Activated CD8-positive, alpha-beta memory T cell treated with anti-CD3 and anti-CD28 coated beads, Interleukin-2, amount 50 U/mL, for 24 hours (primary cell): Measurements from ENCODE around the gene LGALS9C.
"Not testable (repeated sequence)": the region's sequence is repeated elsewhere in the genome, so short reads cannot be mapped to it uniquely, and the experiment has no call there.

ENCODE experiments used
- DNase-seq: peaks from one replicate; pipeline ENCODE4 v3.0.0-alpha.2; 2020; ENCODE audit errors: extremely low read depth

The LGALS9C gene

DNA sequence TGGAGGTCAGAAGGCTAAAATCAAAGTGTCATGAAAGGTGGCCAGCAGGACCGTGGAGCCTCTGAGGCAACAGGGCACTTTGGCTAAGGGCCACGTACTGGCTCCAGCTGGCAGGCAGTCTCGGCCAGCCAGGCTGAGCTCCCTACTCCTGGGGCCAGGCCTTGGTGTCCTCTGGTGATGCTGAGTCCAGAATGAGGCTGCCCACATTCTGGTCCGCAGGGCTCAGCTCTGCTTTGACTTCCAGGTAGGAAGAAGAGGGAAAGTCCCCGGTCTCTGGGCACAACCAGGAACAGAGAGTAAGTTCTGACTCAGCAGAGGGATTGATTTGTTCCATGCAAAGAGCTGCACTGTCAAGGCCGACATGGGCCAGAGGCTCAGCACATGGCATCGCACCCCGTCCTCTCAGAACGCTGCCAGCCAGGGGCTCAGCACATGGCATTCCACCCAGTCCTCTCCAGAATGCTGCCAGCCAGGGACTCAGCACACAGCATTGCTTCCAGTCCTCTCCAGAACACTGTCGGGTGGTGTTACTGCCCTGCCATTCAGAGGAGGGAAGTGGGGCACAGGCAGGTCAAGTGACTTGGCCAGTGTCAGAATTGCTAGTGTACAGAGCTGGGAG is 2.5 kb downstream of the LGALS9C start:
- DNase-seq: not testable (repeated sequence)

DNA sequence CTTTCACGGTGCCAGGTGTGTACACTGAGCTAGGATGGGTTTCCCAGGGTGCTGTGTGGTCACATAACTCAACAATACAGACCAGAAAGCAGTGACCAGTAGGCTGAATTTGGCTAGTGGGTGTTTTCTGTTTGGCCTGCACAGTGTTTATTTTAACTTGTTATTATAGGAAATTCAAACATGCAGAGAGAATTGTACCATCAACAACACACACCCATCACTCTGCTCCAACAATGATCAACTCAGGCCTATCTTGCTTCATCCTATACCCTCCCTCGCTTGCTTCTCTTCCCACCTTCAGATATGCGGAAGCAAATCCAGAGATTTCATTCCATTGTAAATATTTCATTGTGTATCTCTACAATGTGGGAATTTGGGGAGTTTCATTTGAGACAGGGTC is 5.2 kb downstream of the LGALS9C start:
- DNase-seq: not testable (repeated sequence)

DNA sequence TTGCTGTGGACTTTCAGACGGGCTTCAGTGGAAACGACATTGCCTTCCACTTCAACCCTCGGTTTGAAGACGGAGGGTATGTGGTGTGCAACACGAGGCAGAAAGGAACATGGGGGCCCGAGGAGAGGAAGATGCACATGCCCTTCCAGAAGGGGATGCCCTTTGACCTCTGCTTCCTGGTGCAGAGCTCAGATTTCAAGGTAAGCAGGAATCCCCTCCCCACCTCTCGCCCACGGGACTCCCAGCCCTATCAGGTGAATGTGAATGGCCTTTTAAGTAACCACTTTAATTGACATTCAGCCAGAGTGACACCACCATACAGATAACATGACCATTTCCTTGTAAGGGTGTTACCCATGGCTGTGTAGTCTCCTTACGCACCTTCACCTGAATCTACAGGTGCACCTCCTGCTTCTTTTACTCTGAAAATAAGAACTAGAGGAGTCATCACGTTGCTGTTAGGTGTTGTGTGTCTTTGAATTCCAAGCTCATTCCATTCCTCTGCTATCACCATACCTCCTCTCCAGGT is 9.4 kb downstream of the LGALS9C start:
- DNase-seq: not testable (repeated sequence)

- not testable (repeated sequence) for DNase-seq
Measured at GRCh38 chr17:18487633-18488032, 11.0 kb downstream of the LGALS9C start.

DNA sequence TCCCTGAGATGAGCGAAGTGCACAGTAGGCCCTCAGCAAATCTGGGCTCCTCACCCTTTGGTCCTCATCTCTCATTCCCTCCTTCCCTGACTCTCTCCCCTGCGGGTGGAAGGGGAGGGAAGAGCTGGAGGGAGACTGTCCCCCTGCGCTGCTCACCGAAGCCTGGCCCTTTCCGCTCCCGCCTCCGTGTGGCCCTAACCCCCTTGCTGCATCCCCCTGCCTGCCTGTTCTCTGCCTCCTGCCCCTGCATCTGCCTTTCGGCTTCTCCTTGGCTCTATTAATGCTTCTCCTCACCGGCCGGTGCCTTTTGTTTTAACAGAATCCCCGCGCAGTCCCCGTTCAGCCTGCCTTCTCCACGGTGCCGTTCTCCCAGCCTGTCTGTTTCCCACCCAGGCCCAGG is 12.0 kb downstream of the LGALS9C start:
- DNase-seq: not testable (repeated sequence)

- not testable (repeated sequence) for DNase-seq
Measured at GRCh38 chr17:18490016-18490415, 13.4 kb downstream of the LGALS9C start.

DNA sequence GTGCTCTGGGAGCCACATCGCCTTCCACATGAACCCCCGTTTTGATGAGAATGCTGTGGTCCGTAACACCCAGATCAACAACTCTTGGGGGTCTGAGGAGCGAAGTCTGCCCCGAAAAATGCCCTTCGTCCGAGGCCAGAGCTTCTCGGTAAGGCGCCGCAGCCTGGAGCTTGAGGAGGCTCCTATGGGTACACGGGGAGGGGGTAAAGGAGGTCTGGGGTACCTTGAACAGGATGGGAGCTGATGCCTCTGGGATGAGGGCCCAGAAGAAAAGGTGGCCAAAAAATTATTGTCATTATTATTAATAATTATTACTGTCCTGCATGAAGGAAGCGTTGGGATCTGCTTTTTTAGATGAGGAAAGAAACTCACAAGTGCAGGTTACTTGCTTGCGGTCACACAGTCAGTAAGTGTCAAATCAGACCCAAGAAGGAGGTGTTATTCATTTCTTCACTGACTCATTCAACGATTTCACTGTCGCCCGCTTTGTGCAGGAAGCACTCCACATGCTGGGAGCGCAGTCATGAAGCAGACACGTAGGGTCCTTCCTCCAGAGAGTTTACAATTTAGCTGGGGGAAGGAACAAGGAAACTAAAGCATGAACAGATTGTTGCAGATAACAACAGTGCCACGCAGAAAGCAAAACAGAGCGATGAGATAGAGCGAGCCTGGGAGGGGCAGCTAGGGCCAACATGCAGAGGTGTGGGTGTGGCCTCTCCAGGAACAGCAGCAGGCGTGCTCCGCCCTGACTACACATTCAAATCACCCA is 16.3 kb downstream of the LGALS9C start:
- DNase-seq: not testable (repeated sequence)

DNA sequence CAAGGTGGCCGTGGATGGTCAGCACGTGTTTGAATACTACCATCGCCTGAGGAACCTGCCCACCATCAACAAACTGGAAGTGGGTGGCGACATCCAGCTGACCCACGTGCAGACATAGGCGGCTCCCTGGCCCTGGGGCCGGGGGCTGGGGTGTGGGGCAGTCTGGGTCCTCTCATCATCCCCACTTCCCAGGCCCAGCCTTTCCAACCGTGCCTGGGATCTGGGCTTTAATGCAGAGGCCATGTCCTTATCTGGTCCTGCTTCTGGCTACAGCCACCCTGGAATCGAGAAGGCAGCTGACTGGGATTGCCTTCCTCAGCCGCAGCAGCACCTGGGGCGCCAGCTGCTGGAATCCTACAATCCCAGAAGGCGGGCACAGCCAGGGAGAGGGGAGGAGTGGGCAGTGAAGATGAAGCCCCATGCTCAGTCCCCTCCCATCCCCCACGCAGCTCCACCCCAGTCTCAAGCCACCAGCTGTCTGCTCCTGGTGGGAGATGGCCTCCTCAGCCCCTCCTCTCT is 17.7 kb downstream of the LGALS9C start:
- not testable (repeated sequence) for DNase-seq

DNA sequence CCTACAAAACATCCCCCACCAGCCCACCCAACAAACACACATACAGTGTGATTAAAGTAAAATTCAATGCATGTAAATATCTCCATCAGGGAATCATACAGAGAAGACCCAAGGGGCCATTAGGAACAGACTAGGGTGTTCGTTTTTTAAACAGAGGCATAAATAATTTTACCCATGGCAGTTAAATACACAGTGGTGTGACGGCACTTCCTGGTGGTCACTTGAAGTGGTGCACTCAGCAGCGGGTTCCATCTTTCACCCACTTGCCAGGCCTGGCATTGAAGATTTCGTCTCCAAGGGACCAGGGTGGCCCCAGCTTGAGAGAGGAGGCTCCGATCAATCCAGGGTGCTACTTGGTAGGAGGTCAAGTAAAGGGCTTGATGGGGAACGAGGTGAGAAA is 20.5 kb downstream of the LGALS9C start:
- DNase-seq: not testable (repeated sequence)

- DNase-seq: not testable (repeated sequence)
Measured at GRCh38 chr17:18499100-18499499, 22.5 kb downstream of the LGALS9C start.

DNA sequence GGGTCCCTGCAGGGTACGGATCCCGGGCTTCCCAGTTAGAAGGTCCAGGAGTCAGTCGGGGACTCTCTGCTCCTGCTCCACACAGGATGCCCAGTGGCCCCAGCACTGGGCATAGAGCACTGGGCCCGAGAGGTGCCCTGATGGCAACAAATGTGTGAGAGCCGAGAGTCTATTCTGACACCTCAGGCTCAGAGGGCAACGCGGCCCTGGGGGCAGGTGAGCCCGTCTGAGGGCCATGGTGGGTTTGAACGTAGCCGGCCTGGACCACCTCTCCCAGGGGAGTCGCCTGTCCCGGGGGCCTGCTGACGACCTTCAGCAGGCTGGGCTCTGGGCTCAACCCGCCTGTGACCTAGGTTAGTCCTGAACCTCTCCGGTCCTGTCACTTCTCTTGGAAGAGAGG is 23.2 kb downstream of the LGALS9C start:
- not testable (repeated sequence) for DNase-seq

DNA sequence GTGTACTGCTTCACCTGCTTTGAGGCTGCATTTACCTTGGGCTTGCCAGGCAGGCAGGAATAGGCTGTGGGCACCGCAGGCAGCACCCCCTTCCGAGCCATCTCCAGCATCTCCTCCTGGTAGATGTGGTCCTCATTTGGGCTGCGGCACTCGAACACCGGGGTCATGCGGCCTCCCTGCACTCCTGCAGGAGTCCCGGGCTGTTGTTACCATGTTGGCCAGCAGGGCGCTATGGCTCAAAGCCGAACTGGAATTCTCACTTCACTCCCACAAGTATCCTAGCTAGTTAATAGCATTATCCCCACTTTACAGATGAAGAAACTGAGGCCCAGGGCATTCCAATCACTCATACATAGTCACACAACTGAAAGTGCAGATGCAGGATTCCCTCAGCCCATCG is 23.7 kb downstream of the LGALS9C start:
- DNase-seq: not testable (repeated sequence)

- DNase-seq: not testable (repeated sequence)
Measured at GRCh38 chr17:18500816-18501215, 24.2 kb downstream of the LGALS9C start.

DNA sequence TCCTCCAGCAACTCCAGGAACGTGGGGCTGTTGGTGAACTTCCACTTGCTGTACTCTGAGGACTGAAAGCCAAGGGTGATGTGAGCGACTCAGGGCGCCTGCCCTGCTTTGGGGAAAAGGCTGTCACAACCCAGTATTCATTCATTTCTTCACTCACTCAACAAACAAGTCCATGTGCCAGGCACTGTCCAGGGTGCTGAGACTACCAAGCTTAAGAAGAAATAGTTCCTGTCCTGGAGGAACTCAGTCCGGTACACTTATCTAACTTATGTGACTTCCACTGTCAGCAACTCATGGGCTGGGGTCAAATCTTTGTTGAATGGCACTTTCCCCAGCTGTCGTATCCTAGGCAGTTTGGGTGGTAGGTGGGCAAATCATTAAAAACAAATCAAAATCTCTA is 26.6 kb downstream of the LGALS9C start:
- not testable (repeated sequence) for DNase-seq

GRCh38 chr17:18507729-18508128 is 31.1 kb downstream of the LGALS9C start:
- DNase-seq: not testable (repeated sequence)

GRCh38 chr17:18508667-18509066 is 32.1 kb downstream of the LGALS9C start:
- not testable (repeated sequence) for DNase-seq

GRCh38 chr17:18521100-18521499 is 44.5 kb downstream of the LGALS9C start:
- DNase-seq: not testable (repeated sequence)

DNA sequence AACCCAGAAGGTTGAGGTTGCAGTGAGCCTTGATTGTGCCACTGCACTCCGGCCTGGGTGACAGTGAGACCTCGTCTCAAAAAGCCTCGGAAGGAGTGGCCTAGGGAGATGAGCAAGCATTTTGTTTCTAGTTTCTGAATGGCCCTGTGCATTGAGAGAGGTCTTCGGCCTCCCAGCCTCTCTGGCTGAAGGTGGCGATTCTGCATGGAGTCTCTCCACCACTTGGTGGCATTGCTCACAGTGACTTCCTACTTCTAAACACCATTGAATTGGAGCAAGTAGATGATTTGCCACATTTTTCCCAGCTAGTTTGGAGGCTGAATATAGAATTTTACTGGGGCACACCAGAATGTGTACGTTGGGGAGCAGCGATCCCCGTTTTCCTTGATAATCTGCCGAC is 48.4 kb downstream of the LGALS9C start:
- DNase-seq: not testable (repeated sequence)

GRCh38 chr17:18526168-18526800 is 49.7 kb downstream of the LGALS9C start:
- not testable (repeated sequence) for DNase-seq

- DNase-seq: not testable (repeated sequence)
Measured at GRCh38 chr17:18527354-18527753, 50.8 kb downstream of the LGALS9C start.

GRCh38 chr17:18528435-18528834 is 51.8 kb downstream of the LGALS9C start:
- not testable (repeated sequence) for DNase-seq

DNA sequence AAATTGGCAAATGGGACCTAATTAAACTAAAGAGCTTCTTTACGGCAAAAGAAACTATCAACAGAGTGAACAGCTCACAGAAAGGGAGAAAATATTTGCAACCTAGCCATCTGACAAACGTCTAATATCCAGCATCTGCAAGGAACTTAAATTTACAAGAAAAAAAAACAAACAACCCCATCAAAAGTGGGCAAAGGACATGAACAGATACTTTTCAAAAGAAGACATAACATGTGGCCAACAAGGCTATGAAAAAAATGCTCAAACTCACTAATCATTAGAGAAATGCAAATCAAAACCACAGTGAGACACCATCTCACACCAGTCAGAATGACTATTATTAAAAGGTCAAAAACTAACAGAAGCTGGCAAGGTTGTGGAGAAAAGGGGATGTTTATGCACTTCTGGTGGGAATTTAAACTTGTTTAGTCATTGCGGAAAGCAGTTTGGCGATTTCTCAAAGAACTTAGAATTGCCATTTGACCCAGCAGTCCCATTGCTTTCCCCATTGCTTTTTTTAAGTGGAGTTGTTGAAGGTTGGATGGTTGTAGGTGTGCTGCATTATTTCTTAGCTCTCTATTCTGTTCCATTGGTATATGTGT is 52.4 kb downstream of the LGALS9C start:
- DNase-seq: not testable (repeated sequence)
